Cardiac muscle cell (in vitro differentiated cells and primary cell): ENCODE data around the gene OCIAD1. TPM values are rescaled to one million over a fixed set of nuclear protein-coding genes. Genes with fewer than 3 reads are reported as not detected.
"Not testable (repeated sequence)": the region's sequence is repeated elsewhere in the genome, so short reads cannot be mapped to it uniquely, and the experiment has no call there.

Source experiments
- DNase-seq, 2 donors: peaks; one replicate each; pipeline versions ENCODE4 v3.0.0 to v3.0.0-alpha.2; 2010 to 2017; ENCODE audit warnings: low read depth in 1 of 2, low spot score in 1 of 2
- H3K27ac ChIP-seq: fragments of 200-600 bp; sonication (generic); 2 replicates; pipeline ENCODE4 v1.5.1; 2016
- H3K27me3 ChIP-seq: fragments of 200-600 bp; sonication (generic); 2 replicates; pipeline ENCODE4 v1.6.0; 2016; ENCODE audit warnings: control low read depth
- H3K36me3 ChIP-seq: fragments of 200-600 bp; sonication (generic); 2 replicates; pipeline ENCODE4 v1.5.1; 2016; ENCODE audit warnings: control low read depth
- H3K4me1 ChIP-seq: fragments of 200-600 bp; sonication (generic); 2 replicates; pipeline ENCODE4 v1.8.1; 2017; ENCODE audit warnings: low read depth, mild to moderate bottlenecking, mixed run types
- H3K4me3 ChIP-seq: fragments of 200-600 bp; sonication (generic); 2 replicates; pipeline ENCODE4 v1.5.1; 2016; ENCODE audit warnings: mild to moderate bottlenecking
- H3K9me3 ChIP-seq: fragments of 200-600 bp; sonication (generic); 2 replicates; pipeline ENCODE4 v1.5.1; 2017; ENCODE audit warnings: low read depth, mild to moderate bottlenecking, control low read depth
- CTCF ChIP-seq: IDR thresholded peaks from 2 replicates; pipeline ENCODE4 v1.5.1; 2012; ENCODE audit warnings: low read depth, mild to moderate bottlenecking, low read length
- polyA plus RNA-seq: library from polyadenylated mRNA; unstranded; fragments of >200 nt; fragmentation: Nextera tagmentation; extraction: Ambion mirVana; gene quantifications from 2 replicates; pipeline ENCODE4 v1.2.1, GENCODE V29; 2016
- total RNA-seq: library from RNA; depleted of rRNA; stranded (reverse); fragments of >200 nt; gene quantifications from 2 replicates; pipeline ENCODE4 v1.2.3, GENCODE V29; 2016

OCIAD1 gene
- total and polyA plus RNA-seq, 2 experiments from 2014 or later = 118 to 193 TPM

DNA sequence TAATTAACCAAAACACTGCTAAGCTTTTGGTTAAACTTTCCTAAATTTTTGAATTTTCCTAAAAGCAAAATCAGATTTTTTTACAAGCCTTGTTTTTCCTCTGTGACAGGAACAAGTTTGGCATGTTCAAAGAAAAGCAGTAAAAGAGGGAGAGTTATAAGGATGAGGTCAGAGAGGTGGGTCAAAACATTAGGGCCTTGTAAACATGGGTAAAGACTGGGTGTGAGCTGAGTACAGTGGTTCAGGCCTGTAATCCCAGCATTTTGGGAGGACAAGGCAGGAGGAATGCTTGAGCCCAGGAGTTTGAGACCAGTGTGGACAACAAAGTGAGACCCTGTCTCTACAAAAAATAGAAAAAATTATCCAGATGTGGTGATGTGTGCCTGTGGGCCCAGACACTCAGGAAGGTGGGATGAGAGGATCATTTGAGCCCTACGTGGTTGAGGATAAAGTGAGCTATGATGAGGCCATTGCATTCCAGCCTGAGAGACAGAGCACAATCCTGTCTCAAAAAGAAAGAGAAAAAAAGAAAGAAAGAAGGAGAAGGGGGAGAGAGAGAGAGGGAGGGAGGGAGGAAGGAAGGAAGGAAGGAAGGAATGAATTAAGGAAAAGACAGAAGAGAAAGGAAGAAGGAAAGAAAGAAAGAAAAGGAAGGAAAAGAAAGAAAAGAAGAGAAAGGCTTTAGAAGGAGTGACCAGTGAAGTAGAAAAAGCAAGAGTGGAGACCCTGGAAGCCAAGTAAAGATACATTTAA, 33.8 kb upstream of the OCIAD1 start:
- no peak overlapping the region for H3K27ac ChIP-seq
- DNase-seq = no peak
- no peaks in the 10 kb centered on the region for H3K27me3 ChIP-seq
- H3K4me3 ChIP-seq = no peak overlapping the region
- no peak for TF ChIP-seq CTCF
- H3K36me3 ChIP-seq = no peaks in the 10 kb centered on the region
- peaks cover 7% of the 10 kb centered on the region for H3K4me1 ChIP-seq
- H3K9me3 ChIP-seq = no peaks in the 10 kb centered on the region

DNA sequence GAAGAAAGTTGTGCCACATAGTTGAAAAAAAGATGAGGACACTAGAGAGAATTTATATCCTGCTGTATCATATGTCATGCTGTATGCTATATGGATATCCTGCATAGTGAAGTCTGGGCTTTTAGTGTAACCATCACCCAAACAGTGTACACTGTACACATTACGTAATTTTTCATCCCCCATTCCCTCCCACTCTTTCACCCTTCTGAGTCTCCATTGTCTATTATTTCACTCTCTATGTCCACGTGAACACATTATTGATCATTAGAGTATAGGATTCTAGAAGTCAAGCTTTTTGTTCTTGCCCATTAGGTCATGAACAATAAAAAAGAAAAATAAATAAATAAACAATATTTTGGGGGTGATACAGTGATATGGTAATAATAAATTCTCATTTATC, 32.8 kb upstream of the OCIAD1 start:
- Histone ChIP-seq H3K27ac (no peak overlapping the region), H3K4me1 (no peaks in the 10 kb centered on the region), H3K9me3 (no peaks in the 10 kb centered on the region), H3K27me3 (no peaks in the 10 kb centered on the region), H3K4me3 (no peak overlapping the region), H3K36me3 (no peaks in the 10 kb centered on the region)
- TF ChIP-seq CTCF = no peak
- no peak for DNase-seq

- DNase-seq = no peak
- Histone ChIP-seq H3K27me3 (no peaks in the 10 kb centered on the region), H3K4me1 (no peaks in the 10 kb centered on the region), H3K9me3 (no peaks in the 10 kb centered on the region), H3K27ac (no peak overlapping the region), H3K36me3 (no peaks in the 10 kb centered on the region), H3K4me3 (no peak overlapping the region)
- TF ChIP-seq CTCF = no peak
These were observed 31.7 kb upstream of the OCIAD1 start for GRCh38 chr4:48799157-48799556.

- not testable (repeated sequence) for H3K4me3 ChIP-seq, H3K27me3 ChIP-seq, H3K27ac ChIP-seq, DNase-seq, H3K9me3 ChIP-seq, H3K36me3 ChIP-seq, H3K4me1 ChIP-seq
These were observed 30.7 kb upstream of the OCIAD1 start for GRCh38 chr4:48800155-48800554.

DNA sequence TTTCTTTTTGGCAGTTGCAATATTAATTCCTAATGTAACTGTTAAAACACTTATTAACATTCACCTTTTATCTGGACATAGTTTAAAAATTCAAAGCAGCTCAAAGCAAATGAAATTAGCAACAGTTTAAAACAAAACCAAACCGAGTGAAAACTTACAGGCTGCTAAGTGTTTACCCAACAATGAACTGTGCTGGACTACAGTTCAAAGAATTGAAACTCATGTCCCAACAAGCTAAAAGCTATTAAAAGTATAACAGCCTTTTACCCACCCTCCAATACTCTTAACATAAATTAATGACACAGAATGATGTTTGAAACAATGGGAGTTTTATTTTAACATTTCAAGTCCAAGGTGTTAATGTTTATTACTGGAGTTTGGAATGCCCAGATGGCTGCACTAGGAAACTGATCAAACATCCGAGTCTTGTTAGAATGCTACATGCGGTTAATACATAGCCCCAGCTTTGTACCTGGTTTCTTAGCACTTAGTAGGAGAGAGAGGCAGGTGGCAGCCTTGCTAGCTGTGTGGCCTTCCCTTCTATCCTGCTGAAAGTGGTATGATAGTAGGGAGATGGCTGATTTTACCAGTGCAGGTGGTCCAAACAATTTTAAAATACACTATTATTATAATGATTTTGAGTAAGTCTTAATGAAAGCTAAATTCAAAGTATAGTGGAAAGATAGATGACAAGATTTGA, 29.7 kb upstream of the OCIAD1 start:
- Histone ChIP-seq H3K4me1 (no peaks in the 10 kb centered on the region), H3K9me3 (no peaks in the 10 kb centered on the region), H3K4me3 (no peak overlapping the region), H3K27me3 (no peaks in the 10 kb centered on the region), H3K36me3 (no peaks in the 10 kb centered on the region), H3K27ac (no peak overlapping the region)
- no peak for DNase-seq
- TF ChIP-seq CTCF = no peak
